NCI-H524 treated with DMSO at 0.1 percent for 48 hours (cell line): ENCODE data around the gene MRPL57.
"Not testable (repeated sequence)": the region's sequence is repeated elsewhere in the genome, so short reads cannot be mapped to it uniquely, and the experiment has no call there.

Experiments used
- DNase-seq: peaks from one replicate; lab custom pipeline; 2025; lab: John Stamatoyannopoulos, UW

The MRPL57 gene

GRCh38 chr13:21176215-21176981, at the start of gene MRPL57, which contains the start of gene SKA3:
MRPL57 (plus strand) TSS chr13:21176658; CDS start chr13:21176917, 259 bp downstream.
SKA3 (minus strand) TSS chr13:21176552; CDS start chr13:21176477, 75 bp downstream.
- DNase-seq = peak; percentile 78

- DNase-seq = no peak
Observed at GRCh38 chr13:21130116-21130515, 46.3 kb upstream of the MRPL57 start.

DNA sequence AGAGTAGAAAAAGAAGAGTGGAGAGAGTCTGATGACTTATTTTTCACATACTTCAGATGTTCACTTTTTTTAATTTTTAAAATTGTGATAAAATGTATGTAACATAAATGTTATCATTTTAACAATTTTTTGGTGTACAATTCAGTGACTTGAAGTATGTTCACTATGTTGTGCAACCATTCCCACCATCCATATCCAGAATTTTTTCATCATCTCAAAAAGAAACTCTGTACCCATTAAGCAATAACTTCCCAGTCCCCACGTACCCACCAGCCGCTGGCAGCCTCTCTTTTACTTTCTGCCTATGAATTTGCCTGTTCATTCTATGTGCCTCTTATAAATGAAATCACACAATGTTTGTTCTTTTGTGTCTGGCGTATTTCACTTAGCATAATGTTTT, 43.4 kb upstream of the MRPL57 start:
- no peak for DNase-seq

- DNase-seq = no peak
Observed at GRCh38 chr13:21134475-21134874, 42.0 kb upstream of the MRPL57 start.

- DNase-seq = not testable (repeated sequence)
Observed at GRCh38 chr13:21135833-21136232, 40.6 kb upstream of the MRPL57 start.

GRCh38 chr13:21137696-21138095, 38.8 kb upstream of the MRPL57 start:
- no peak for DNase-seq

DNA sequence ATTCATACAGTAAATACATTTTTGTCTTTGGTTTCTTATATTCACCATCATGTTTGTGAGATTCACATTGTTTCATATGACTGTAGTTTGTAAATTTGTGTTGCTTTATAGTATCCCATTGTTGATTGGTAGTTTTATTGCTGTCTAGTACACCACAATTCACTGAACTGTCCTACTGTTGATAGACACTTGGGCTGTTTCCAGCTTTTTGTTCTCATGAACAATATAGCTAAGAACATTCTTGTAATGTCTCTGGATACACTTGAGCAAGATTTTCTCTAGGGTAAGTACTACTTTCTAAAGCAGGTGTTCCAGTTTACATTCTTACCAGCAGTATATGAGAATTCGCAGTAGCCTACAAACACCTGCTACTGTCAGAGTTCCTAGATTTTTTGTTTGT, 37.9 kb upstream of the MRPL57 start:
- no peak for DNase-seq

DNA sequence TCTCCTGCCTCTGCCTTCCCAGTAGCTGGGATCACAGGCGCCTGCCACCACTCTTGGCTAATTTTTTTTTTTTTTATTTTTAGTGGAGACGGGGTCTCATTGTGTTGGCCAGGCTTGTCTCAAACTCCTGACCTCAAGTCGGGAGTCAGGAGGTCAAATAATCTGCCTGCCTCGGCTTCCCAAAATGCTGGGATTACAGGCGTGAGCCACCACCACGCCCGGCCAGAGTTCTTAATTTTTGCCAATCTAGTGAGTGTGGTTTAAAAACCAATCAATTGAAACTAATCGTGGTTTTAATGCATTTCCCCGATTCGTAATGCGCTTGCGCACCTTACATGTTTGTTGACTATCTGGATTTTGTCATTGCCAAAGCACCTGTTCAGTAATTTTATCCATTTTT, 37.1 kb upstream of the MRPL57 start:
- no peak for DNase-seq

DNA sequence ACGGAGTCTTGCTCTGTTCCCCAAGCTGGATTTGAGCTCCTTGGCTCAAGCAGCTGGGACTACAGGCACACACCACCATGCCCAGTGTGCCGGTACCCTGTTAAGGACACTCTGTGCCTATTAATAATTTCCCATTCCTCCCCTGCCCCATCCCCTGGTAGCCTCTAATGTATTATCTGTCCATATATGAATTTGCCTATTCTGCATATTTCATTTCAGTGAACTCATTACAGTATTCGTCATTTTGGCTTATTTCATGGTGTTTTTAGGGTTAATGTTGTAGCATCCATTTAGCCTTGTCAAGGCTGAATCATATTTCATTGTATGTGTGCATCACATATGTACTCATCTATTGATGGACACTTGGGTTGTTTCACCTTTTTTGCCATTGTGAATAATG, 33.7 kb upstream of the MRPL57 start:
- DNase-seq = no peak

DNA sequence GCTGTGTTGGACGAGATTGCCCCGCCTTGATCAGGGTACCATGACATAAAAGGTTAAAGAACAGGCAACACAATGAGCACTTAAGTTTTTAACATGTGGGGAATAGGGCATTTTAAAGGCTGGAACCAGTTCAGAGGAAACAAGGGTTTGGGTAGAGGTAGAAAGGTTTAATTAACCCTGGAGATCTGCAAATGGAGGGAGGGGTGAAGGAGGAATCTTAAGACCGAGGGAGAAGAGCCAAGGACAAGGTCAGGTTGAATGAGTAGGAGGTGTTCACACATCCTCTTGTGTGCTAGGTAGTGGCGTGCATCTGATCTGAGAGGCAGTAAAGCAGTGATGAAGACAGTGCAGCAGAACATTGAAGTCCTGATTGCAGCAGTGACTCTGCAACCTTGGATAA, 28.6 kb upstream of the MRPL57 start:
- DNase-seq = no peak

DNA sequence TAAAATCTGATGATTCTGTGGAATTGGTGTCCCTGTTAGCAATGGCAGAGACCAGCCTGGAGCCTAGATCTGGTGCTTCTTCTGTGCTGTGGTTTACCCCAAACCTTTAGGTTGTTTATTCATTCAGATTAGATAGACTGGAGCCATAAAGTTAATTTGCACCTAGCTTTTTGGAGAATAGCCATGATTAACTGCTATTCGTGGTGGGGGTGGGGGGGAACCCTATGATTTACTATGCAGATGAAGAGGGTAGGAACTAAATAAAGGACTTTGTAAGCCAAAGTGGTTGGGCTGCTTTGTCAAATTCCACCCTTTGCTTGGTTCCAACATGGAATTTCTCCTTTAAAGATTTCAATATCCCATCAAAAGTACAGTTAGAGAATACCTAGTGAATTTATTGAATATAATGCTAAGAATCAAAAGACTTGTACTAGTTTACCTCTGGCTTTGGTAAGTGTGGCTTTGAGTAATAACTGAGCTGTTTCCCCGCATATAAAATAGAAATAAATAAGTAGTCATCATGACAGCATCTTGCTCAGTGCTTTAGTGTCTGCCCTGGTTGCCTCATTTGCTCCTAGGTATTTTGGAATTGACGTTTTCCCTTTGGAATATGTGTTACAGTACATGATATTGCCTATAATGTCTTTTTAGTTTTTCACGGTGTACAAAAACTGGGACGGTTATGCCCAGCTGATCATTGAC, 27.8 kb upstream of the MRPL57 start:
- DNase-seq = no peak

DNA sequence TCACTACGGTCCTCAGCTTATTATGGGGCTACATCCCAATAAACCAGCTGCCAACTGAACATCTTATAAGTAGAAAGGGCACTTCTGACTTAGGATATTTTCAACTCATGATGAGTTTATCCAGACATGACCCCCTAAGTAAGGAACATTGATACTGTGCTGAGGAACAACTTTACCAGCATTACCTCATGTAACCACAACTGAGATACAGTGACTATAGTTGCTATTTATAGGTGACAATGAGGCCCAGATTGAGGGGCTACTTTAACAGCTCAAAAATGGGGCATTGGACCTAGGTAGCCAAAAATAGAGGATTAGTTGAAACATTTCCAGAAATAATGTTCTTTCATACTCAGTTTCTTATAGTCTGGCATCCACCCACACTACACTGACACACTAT, 26.9 kb upstream of the MRPL57 start:
- no peak for DNase-seq

- no peak for DNase-seq
Observed at GRCh38 chr13:21150013-21150412, 26.4 kb upstream of the MRPL57 start.

DNA sequence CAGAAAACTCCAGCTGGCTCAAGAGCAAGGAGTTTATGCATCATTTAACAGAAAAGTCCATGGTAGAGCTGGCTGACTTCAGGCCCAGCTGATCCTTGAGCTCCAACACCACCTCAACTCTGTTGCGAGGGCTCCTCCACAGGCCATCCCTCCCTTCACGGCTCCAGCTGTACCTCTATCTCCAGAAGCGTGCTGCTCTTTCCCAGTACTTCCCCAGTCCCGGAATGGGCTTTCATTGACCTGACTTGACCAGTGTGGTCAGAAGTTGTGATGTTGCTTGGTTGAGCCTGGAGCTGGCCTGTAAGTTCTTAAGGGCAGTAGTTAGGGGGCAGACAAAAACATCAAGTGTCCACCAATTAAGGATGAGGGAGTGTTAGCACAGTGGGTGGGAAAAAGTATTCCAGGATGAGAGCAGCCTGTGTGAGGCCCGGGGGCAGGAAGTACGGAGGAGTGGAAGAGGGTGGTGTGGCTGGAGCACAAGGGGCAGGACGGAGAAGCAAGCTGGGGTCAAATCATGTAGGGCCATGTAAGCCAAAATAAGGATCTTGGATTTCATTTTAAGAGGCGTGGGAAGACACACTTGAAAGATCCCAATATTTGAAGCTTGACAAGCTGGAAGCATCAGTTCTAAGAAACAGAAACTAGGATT, 24.1 kb upstream of the MRPL57 start:
- no peak for DNase-seq

- no peak for DNase-seq
Observed at GRCh38 chr13:21164631-21165030, 11.8 kb upstream of the MRPL57 start.

DNA sequence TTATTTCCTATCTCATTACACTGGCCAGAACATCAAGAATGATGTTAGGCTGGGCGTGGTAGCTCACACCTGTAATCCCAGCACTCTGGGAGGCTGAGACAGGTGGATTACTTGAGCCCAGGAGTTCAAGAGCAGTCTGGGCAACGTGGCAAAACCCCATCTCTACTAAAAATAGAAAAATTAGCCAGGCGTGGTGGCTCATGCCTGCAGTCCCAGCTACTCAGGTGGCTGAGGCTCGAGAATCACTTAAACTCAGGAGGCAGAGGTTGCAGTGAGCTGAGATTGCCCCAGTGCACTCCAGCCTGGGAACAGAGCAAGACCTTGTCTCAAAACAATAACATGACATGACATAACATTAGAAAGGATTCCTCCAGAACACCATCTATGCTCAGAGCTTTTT, 10.9 kb upstream of the MRPL57 start:
- not testable (repeated sequence) for DNase-seq

DNA sequence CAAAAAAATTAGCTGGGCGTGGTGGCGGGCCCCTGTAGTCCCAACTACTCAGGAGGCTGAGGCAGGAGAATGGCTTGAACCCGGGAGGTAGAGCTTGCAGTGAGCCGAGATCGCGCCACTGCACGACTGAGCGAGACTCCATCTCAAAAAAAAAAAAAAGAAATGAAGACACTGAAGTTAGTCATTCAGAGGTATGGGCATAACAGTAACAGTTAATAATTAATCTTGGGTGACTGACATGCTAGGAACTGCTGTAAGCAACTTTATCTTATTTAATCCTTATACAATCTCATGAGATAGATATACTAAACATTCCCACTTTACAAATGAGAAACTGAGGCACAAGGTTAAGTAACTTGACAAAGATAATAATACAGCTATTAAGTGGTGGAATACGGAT, 5.0 kb upstream of the MRPL57 start:
- DNase-seq = no peak

GRCh38 chr13:21173767-21174166, 2.7 kb upstream of the MRPL57 start:
- not testable (repeated sequence) for DNase-seq

DNA sequence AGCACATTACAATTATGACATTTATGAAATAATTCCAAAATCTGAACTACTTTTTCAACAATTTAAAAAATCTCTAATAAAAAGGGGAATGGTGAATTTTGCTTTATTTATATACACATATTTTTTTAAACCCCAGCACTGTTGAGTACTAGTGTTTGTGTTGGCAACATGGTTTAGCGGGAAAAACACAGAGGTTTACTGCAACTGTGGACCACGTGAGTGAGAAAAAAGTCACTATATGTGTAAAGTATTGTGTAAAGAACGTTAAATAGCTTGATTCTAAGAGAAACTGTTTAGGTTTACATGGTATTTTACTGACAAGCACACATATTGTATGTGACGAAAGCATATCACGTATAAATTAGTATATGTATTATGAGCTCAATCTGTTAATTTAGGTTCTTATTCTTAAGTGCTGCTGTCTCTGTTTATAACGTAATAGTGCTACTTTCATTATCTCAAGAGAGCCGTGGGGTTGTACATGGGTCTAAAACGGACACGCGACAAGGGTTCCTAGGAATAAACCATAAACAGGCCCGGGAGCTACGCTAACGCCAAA, 723 bp upstream of the MRPL57 start:
- DNase-seq = no peak

GRCh38 chr13:21176982-21177284, 475 bp downstream of the MRPL57 start:
- no peak for DNase-seq

GRCh38 chr13:21181671-21182070, 5.2 kb downstream of the MRPL57 start:
- DNase-seq = no peak

DNA sequence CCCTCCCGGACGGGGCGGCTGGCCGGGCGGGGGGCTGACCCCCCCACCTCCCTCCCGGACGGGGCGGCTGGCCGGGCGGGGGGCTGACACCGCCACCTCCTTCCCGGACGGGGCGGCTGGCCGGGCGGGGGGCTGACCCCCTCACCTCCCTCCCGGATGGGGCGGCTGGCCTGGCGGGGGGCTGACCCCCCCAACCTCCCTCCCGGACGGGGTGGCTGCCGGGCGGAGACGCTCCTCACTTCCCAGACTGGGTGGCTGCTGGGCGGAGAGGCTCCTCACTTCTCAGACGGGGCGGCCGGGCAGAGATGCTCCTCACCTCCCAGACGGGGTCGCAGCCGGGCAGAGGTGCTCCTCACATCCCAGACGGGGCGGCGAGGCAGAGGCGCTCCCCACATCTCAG, 10.0 kb downstream of the MRPL57 start:
- DNase-seq = not testable (repeated sequence)

DNA sequence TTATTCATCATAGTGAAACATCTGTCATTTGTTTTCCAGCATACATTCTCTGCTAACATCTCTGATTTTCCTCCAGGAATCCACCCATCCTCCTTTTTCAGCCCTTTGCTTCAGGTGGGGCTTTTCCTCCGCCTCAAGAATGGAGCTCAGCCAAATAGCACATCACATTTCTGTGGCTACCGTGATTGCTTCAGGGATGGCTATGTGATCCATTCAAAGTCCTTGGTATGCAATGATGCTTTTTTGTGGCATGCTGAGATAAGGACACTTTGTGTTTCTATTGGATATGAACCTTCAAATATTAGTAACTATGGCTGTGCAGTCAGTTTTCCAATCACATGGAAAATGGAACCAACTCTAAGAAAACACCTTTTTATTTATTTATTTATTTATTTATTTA, 18.3 kb downstream of the MRPL57 start:
- DNase-seq = not testable (repeated sequence)
